GM21529 (cell line): Measurements from ENCODE around the gene LCMT1.

ENCODE experiments used
- ATAC-seq: cut with Tn5 transposase; IDR thresholded peaks from one replicate; pipeline ENCODE4 v1.9.1; 2021; ENCODE audit not compliant: unreplicated experiment

The LCMT1 gene

GRCh38 chr16:25192096-25192495 is 80.6 kb downstream of the LCMT1 start:
- ATAC-seq, result no peak

GRCh38 chr16:25194273-25194878 is 82.8 kb downstream of the LCMT1 start:
- ATAC-seq, result no peak

- no peak for ATAC-seq
Measured at GRCh38 chr16:25198021-25198420, 86.5 kb downstream of the LCMT1 start.

- no peak for ATAC-seq
Measured at GRCh38 chr16:25199457-25199856, 87.9 kb downstream of the LCMT1 start.

GRCh38 chr16:25210758-25211157 is 99.2 kb downstream of the LCMT1 start:
- no peak for ATAC-seq

- no peak for ATAC-seq
Measured at GRCh38 chr16:25212636-25213035, 101.1 kb downstream of the LCMT1 start.

- ATAC-seq, result no peak
Measured at GRCh38 chr16:25213709-25214397, 102.3 kb downstream of the LCMT1 start.

GRCh38 chr16:25217112-25217511 is 105.6 kb downstream of the LCMT1 start:
- no peak for ATAC-seq

- ATAC-seq, result no peak
Measured at GRCh38 chr16:25217921-25218320, 106.4 kb downstream of the LCMT1 start.

GRCh38 chr16:25219070-25219737 is 107.7 kb downstream of the LCMT1 start:
- no peak for ATAC-seq

- no peak for ATAC-seq
Measured at GRCh38 chr16:25222959-25223358, 111.4 kb downstream of the LCMT1 start.

GRCh38 chr16:25223964-25224363 is 112.4 kb downstream of the LCMT1 start:
- no peak for ATAC-seq

GRCh38 chr16:25224731-25225319 is 113.3 kb downstream of the LCMT1 start:
- no peak for ATAC-seq
